Measurements from ENCODE around the gene PACS1. TPM values are rescaled to one million over a fixed set of nuclear protein-coding genes. Genes with fewer than 3 reads are reported as not detected.

PACS1 gene
- total RNA-seq, 2 experiments from 2014 or later: 76.3 to 78.3 TPM

DNA sequence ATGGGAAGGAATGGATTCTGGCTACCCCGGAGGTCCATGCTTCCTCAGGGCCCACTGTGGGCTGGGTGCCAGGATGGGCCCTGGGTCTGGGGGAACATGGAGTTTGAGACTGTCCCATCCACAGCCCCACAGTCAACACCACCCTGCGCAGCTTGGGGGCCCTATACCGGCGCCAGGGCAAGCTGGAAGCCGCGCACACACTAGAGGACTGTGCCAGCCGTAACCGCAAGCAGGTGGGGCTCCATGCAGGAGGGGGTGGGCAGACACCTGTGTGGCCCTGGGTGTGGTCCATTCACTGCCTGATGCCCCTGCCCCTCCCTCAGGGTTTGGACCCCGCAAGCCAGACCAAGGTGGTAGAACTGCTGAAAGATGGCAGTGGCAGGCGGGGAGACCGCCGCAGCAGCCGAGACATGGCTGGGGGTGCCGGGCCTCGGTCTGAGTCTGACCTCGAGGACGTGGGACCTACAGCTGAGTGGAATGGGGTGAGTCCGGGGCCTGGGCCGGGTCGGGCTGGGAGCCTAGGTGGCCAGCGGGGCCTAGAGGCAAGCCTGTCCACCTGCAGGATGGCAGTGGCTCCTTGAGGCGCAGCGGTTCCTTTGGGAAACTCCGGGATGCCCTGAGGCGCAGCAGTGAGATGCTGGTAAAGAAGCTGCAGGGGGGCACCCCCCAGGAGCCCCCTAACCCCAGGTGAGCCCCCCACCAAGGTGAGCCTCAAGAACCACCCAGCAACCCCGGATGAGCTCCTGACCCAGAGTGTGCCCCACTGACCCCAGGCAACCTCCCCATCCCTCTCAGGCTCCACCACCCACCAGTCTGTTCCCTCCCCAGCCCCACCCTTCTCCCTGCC, 195.7 kb downstream of the PACS1 start:
- no peak for DNase-seq
- no peak for ATAC-seq
- intact Hi-C loops (cut with micrococcal nuclease): no loop called here
- TF ChIP-seq, protein P1, sequence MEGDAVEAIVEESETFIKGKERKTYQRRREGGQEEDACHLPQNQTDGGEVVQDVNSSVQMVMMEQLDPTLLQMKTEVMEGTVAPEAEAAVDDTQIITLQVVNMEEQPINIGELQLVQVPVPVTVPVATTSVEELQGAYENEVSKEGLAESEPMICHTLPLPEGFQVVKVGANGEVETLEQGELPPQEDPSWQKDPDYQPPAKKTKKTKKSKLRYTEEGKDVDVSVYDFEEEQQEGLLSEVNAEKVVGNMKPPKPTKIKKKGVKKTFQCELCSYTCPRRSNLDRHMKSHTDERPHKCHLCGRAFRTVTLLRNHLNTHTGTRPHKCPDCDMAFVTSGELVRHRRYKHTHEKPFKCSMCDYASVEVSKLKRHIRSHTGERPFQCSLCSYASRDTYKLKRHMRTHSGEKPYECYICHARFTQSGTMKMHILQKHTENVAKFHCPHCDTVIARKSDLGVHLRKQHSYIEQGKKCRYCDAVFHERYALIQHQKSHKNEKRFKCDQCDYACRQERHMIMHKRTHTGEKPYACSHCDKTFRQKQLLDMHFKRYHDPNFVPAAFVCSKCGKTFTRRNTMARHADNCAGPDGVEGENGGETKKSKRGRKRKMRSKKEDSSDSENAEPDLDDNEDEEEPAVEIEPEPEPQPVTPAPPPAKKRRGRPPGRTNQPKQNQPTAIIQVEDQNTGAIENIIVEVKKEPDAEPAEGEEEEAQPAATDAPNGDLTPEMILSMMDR (IDR thresholded peaks at IDR 0.05): no peak
- peaks cover 30% of the 10 kb centered on the region for H3K36me3 Mint-ChIP-seq (ENCODE audit: low read depth)
- POLR2A ChIA-PET: interaction anchor here (0.7 to 1.1 kb wide), 4 partner anchors 7 to 22 kb away, joined by 3 to 4 read pairs (median 4); no protein-coding TSS in a partner anchor
- no peak overlapping the region for H3K27ac Mint-ChIP-seq
- no peaks in the 10 kb centered on the region for H3K27me3 Mint-ChIP-seq
- H3K9me3 Mint-ChIP-seq: no peaks in the 10 kb centered on the region
- H3K4me3 Mint-ChIP-seq: no peak overlapping the region
- peaks cover 18% of the 10 kb centered on the region for H3K4me1 Mint-ChIP-seq (ENCODE audit: low read depth)
- CTCF ChIA-PET: interaction anchor here (0.7 to 1.6 kb wide), 7 partner anchors 7 to 65 kb away, joined by 3 to 5 read pairs (median 3); no protein-coding TSS in a partner anchor

DNA sequence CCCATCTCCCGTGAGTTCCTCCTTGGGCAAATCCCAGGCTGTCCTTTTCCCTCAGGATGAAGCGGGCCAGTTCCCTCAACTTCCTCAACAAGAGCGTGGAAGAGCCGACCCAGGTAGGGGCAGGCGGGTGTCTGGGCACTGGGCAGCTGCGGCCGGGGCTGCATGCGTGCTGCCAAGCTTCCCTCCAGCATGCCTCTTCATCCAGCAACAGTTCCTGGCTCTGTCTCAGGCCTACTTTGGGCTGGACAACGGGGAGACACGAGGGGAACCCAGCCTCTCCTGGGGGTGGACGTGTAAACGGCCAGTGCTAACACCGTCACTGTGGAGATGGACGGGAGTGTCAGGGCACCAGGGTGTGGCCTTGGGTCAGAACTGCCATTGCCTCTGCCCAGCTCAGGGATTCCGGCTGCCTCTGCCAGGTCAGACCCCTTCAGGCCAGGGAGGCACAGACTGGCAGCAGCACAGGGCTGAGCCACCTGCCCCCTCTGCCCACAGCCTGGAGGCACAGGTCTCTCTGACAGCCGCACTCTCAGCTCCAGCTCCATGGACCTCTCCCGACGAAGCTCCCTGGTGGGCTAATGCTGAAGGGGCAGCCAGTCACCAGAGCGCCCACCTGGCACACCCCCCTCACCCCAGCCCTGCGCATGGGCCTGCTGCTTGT, 196.4 kb downstream of the PACS1 start:
- ChIA-PET CTCF (interaction anchor here (1.2 to 7.6 kb wide), 3 partner anchors 8 to 45 kb away, joined by 3 to 37 read pairs (median 3); no protein-coding TSS in a partner anchor), POLR2A (interaction anchor here (0.9 to 1.0 kb wide), 2 partner anchors 8 to 11 kb away, joined by 3 to 4 read pairs; no protein-coding TSS in a partner anchor)
- H3K9me3 Mint-ChIP-seq: no peaks in the 10 kb centered on the region
- H3K4me3 Mint-ChIP-seq: peak overlapping the region; percentile 91
- no peak overlapping the region for H3K27ac Mint-ChIP-seq
- peaks cover 31% of the 10 kb centered on the region for H3K36me3 Mint-ChIP-seq (ENCODE audit: low read depth)
- intact Hi-C loops (cut with micrococcal nuclease): no loop called here
- no peak for ATAC-seq
- no peak for DNase-seq
- TF ChIP-seq, protein P1 (IDR thresholded peaks at IDR 0.05): no peak
- H3K27me3 Mint-ChIP-seq: no peaks in the 10 kb centered on the region
- peaks cover 20% of the 10 kb centered on the region for H3K4me1 Mint-ChIP-seq (ENCODE audit: low read depth)

DNA sequence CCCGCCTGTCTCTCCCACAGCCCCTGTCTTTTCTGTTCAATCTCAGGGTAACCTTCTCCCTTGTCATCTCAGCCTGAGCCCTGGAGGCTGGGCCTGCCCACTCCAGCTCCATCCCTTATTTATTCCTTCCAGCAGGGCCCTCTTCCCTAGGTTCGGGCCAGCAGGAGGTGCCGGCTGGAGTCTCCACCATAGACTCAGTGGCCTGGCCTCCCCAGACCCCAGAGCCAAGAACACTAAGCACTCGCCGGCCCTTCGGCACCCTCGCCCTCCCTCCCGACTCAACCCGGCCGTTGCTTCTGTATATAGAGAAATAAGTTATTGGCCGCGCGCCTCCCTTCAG, 196.9 kb downstream of the PACS1 start:
- POLR2A ChIA-PET: interaction anchor here (0.8 to 6.4 kb wide), 8 partner anchors 8 to 340 kb away, joined by 3 to 76 read pairs (median 6); partner anchors contain the start of genes CD248 and CNIH2
- H3K36me3 Mint-ChIP-seq (ENCODE audit: low read depth): peaks cover 36% of the 10 kb centered on the region

DNA sequence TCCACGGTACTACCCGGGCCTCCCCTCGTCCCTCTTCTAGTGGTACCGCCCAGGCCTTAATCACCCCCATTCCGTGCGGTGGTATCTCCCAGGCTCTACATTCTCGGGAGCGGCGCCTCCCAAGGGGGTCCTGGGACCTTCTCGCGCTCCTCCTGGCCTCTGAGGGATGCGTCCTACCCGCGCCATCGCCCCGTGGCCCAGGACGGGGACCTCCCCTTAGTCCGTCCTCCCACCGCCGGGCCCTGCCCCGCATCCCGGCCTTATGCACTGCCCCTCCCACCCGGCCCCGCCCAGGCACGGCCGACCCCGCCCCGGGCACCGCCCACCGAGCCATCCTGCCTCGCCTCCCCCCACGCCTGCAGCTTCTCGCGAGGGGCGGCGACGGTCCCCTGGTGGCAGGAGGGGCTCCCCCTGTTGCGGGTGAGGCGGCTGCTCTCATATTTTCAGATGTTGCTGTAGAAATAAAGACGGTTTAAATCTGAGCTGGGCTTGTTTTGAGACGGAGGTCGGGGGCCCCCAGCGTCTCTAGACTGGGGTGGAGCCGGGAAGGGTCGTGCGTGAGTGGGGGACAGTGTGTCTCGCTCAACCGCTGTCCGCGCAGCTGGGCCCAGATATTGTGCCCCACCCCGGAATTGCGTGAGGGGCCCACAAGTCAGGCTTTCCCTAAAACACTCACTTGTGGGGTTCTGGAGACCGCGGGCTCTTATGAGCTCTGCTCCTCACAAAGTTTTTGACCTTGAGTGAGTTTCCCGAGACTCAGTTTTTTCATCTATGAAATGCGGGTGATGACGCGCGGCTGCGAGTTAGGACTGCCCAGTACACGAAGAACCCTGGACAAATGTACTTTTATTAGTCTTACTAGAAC, 197.5 kb downstream of the PACS1 start:
- Mint-ChIP-seq H3K27me3 (no peaks in the 10 kb centered on the region), H3K27ac (peak overlapping the region; percentile 98), H3K4me1 (ENCODE audit: low read depth) (peaks cover 26% of the 10 kb centered on the region), H3K9me3 (no peaks in the 10 kb centered on the region), H3K4me3 (peak overlapping the region; percentile 91), H3K36me3 (ENCODE audit: low read depth) (peaks cover 36% of the 10 kb centered on the region)
- TF ChIP-seq, protein P1 (IDR thresholded peaks at IDR 0.05): no peak
- POLR2A ChIA-PET: interaction anchor here (0.6 to 6.4 kb wide), 12 partner anchors 9 to 340 kb away, joined by 3 to 76 read pairs (median 5); partner anchors contain the start of genes CD248 and CNIH2
- peak; percentile 93 for DNase-seq
- intact Hi-C loops (cut with micrococcal nuclease): no loop called here
- CTCF ChIA-PET: interaction anchor here (0.9 to 7.6 kb wide), 6 partner anchors 14 to 172 kb away, joined by 3 to 37 read pairs (median 4); partner anchors contain the start of gene YIF1A
- ATAC-seq: peak; percentile 71

More for the DNA sequence above, 196.9 kb downstream of the PACS1 start:
- Mint-ChIP-seq H3K27me3 (no peaks in the 10 kb centered on the region), H3K27ac (peak overlapping the region; percentile 74), H3K9me3 (no peaks in the 10 kb centered on the region), H3K4me3 (peak overlapping the region; percentile 91), H3K4me1 (ENCODE audit: low read depth) (peaks cover 25% of the 10 kb centered on the region)
- DNase-seq (no peak), ATAC-seq (no peak)
- CTCF ChIA-PET: interaction anchor here (1.2 to 7.6 kb wide), 5 partner anchors 8 to 172 kb away, joined by 3 to 37 read pairs (median 3); no protein-coding TSS in a partner anchor
- intact Hi-C loops (cut with micrococcal nuclease): no loop called here
- TF ChIP-seq, protein P1 (IDR thresholded peaks at IDR 0.05): no peak

All from activated CD8-positive, alpha-beta T cell treated with anti-CD3 and anti-CD28 coated beads for 36 hours (primary cell).